Coronary artery (tissue), 2 donors: ENCODE data around the gene MACROD1.

Experiments
- DNase-seq: peaks from one replicate; pipeline ENCODE4 v3.0.0-alpha.2; 2017; ENCODE audit warnings: low spot score
- H3K27ac ChIP-seq, 2 donors: fragments of 200-600 bp; sonication (generic); one replicate each; pipeline ENCODE4 v1.5.1; 2016 to 2019
- H3K4me3 ChIP-seq: fragments of 200-600 bp; sonication (generic); 2 replicates; pipeline ENCODE4 v1.5.1; 2016; ENCODE audit warnings: mild to moderate bottlenecking, moderate library complexity
- CTCF ChIP-seq: fragments of 200-600 bp; sonication (generic); IDR thresholded peaks from one replicate; pipeline ENCODE4 v1.5.1; 2019; ENCODE audit warnings: antibody characterized with exemption

The MACROD1 gene

GRCh38 chr11:64201543-64201942 lies 35.6 kb upstream of the MACROD1 start:
- H3K27ac ChIP-seq = no peak overlapping the region
- no peak overlapping the region for H3K4me3 ChIP-seq
- no peak for DNase-seq
- TF ChIP-seq CTCF = no peak

- H3K27ac ChIP-seq = no peak overlapping the region
- no peak overlapping the region for H3K4me3 ChIP-seq
- TF ChIP-seq CTCF = no peak
- no peak for DNase-seq
These were observed 32.6 kb upstream of the MACROD1 start for GRCh38 chr11:64198511-64198910.

GRCh38 chr11:64196626-64197025 lies 30.7 kb upstream of the MACROD1 start:
- H3K27ac ChIP-seq = no peak overlapping the region
- TF ChIP-seq CTCF = no peak
- DNase-seq = no peak
- H3K4me3 ChIP-seq = no peak overlapping the region

- no peak for TF ChIP-seq CTCF
- no peak for DNase-seq
- H3K27ac ChIP-seq = no peak overlapping the region
- H3K4me3 ChIP-seq = no peak overlapping the region
These were observed 26.5 kb upstream of the MACROD1 start for GRCh38 chr11:64192434-64192833.

GRCh38 chr11:64186492-64187165 lies 20.7 kb upstream of the MACROD1 start:
- Histone ChIP-seq H3K4me3 (no peak overlapping the region), H3K27ac (peak overlapping the region; percentile 79 to 90)
- no peak for TF ChIP-seq CTCF
- DNase-seq = no peak

- H3K4me3 ChIP-seq = peak within 1 kb of the TSS; percentile 80
- TF ChIP-seq CTCF = no peak
- DNase-seq = peak; percentile 100
- peak within 1 kb of the TSS; percentile 79 to 96 for H3K27ac ChIP-seq
These were observed 20.0 kb upstream of the MACROD1 start, which contains the start of gene STIP1 for GRCh38 chr11:64185693-64186491. STIP1 (plus strand) TSS chr11:64186171; CDS start chr11:64186262, 91 bp downstream.
